NB4 (cell line): Measurements from ENCODE around the gene ME2.
A peak's percentile ranks its signal among the peaks of the same experiment; 100 is the strongest.

Experiments
- DNase-seq: peaks from one replicate; pipeline ENCODE4 v3.0.0; 2010; ENCODE audit warnings: low read depth
- H3K4me3 ChIP-seq: one replicate; pipeline ENCODE4 v1.5.1; 2011; ENCODE audit warnings: mild to moderate bottlenecking, low read depth, low read length, moderate library complexity
- CTCF ChIP-seq: IDR thresholded peaks from one replicate; pipeline ENCODE4 v1.5.1; 2012; ENCODE audit warnings: low read depth, low read length
- MAX ChIP-seq: IDR thresholded peaks from 2 replicates; pipeline ENCODE4 v1.6.1; 2011; ENCODE audit warnings: low read depth, low read length
- MYC ChIP-seq: IDR thresholded peaks from 2 replicates; pipeline ENCODE4 v1.6.1; 2011; ENCODE audit warnings: low read depth, low read length
- POLR2A ChIP-seq: IDR thresholded peaks from 2 replicates; pipeline ENCODE4 v1.6.1; 2011; ENCODE audit warnings: mild to moderate bottlenecking; ENCODE audit not compliant: insufficient read length; ENCODE audit errors: extremely low read depth

Gene ME2

GRCh38 chr18:50877545-50878265, 1.2 kb upstream of the ME2 start:
- TF ChIP-seq MYC (no peak), MAX (no peak), CTCF (no peak), POLR2A (no peak)
- DNase-seq = peak; percentile 42

GRCh38 chr18:50879302-50880118, 592 bp downstream of the ME2 start:
- TF ChIP-seq MAX = peak; percentile 76
- TF ChIP-seq CTCF = no peak
- H3K4me3 ChIP-seq = peak overlapping the region; percentile 85
- DNase-seq = peak; percentile 56

More at GRCh38 chr18:50877545-50878265, 1.2 kb upstream of the ME2 start:
- H3K4me3 ChIP-seq = peak overlapping the region; percentile 72

GRCh38 chr18:50880119-50880465, 1.2 kb downstream of the ME2 start:
- DNase-seq = peak; percentile 53
- TF ChIP-seq CTCF = no peak
- no peak for TF ChIP-seq POLR2A
- no peak for TF ChIP-seq MYC
- no peak for TF ChIP-seq MAX
- H3K4me3 ChIP-seq = peak overlapping the region; percentile 85

- DNase-seq = peak; percentile 47
- peak overlapping the region; percentile 85 for H3K4me3 ChIP-seq
These were observed 2.0 kb downstream of the ME2 start for GRCh38 chr18:50880944-50881343.

GRCh38 chr18:50886929-50887328, 8.0 kb downstream of the ME2 start:
- no peak overlapping the region for H3K4me3 ChIP-seq
- no peak for DNase-seq
- TF ChIP-seq POLR2A = no peak
- TF ChIP-seq CTCF = no peak
- TF ChIP-seq MYC = no peak
- no peak for TF ChIP-seq MAX

- TF ChIP-seq MYC (no peak), POLR2A (no peak), MAX (no peak), CTCF (no peak)
- H3K4me3 ChIP-seq = no peak overlapping the region
- DNase-seq = no peak
These were observed 16.6 kb downstream of the ME2 start for GRCh38 chr18:50895350-50896045.
